GM21619 (cell line): Measurements from ENCODE around the gene NFE2L2.
"Not testable (repeated sequence)": the region's sequence is repeated elsewhere in the genome, so short reads cannot be mapped to it uniquely, and the experiment has no call there.

Experiments used
- ATAC-seq: cut with Tn5 transposase; IDR thresholded peaks from one replicate; pipeline ENCODE4 v1.9.1; 2021; ENCODE audit not compliant: unreplicated experiment

The NFE2L2 gene

DNA sequence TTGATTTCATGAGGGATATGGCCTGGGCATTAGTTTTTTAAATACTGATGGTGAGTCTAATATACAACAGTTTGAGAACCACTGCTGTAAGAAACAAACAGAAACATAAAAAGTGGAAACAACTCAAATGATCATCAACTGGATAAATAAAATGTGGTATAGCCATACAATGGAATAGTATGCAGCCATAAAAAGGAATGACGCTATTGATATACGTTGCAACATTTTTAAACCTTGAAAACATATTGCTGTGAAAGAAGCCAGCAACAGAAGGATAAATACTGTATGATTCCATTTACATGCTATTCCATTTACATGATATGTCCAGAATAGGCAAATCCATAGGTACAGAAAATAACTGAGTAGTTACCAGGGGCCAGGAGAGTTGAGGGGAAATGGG lies 6.5 kb downstream of the NFE2L2 start:
- no peak for ATAC-seq

DNA sequence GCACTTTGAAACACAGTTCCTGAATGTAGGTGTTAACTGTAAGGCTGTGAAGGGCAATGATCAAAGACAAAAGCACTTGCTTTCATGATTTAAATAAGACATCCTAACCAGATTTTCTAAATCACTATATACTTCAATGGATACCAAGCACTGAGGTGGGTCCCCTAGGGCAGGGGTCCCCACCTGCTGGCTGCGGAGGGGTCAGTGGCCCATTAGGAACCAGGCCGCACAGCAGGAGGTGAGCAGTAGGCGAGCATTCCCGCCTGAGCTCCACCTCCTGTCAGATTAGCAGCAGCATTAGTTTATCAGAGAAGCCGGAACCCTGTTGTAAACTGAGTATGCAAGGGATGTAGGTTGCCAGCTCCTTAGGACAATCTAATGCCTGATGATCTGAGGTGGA lies 7.1 kb downstream of the NFE2L2 start:
- ATAC-seq: no peak

GRCh38 chr2:177256695-177257094 lies 7.8 kb downstream of the NFE2L2 start:
- no peak for ATAC-seq

- no peak for ATAC-seq
These were observed 8.5 kb downstream of the NFE2L2 start for GRCh38 chr2:177256026-177256425.

DNA sequence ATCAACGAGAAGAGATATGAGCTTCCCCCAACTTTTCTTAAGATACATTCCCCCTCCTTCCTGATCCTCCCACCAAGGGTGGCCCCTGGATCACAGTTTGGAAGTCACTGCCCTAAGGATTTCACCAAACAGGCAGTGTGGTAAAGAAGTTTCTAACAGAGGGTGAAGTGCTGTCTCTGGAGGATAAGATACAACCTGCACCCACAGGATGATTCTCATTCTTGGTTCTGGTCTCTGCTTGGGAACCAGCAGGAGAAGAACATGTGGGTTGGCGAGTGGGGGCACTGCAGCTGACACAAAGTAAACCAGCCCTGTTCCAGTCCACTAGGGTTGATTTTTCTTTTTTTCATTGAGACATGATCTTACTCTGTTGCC lies 9.3 kb downstream of the NFE2L2 start:
- ATAC-seq: no peak

DNA sequence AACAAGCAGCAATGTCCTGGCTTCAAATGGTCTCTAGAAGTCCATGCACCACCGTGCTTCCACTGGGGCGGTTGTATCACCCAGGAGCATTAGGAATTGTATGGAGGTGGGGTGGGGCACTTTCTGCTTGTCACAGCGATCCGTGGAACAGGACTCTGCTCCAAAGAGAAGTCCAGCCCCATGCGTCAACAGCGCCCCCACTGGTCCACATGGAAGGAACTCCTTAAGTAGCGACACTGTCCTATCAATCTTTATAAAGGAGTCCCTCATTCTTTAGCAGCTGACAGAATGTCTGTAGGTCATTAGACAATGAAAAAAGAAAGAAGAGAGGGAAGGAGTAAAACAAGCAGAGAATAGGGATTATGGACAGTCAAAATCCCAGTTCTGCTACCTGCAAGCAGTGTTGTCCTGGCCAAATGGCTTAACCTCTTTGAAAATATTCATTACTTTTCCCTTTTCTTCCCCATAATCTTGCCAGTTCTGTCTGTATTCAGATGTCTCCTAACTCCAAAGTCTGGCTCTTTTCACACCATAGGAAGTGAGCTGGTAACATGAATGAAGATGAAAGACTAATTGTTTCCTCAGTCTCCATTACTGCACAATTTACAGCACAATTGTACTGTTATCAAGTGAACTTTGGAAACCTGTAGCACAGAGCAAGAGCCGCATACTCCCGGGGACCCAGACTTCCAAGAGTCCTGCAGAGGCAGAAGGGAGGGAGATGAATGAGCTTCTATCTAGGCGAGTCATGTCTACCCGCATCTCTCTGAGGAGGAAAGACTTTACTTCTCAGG lies 9.9 kb downstream of the NFE2L2 start:
- no peak for ATAC-seq

DNA sequence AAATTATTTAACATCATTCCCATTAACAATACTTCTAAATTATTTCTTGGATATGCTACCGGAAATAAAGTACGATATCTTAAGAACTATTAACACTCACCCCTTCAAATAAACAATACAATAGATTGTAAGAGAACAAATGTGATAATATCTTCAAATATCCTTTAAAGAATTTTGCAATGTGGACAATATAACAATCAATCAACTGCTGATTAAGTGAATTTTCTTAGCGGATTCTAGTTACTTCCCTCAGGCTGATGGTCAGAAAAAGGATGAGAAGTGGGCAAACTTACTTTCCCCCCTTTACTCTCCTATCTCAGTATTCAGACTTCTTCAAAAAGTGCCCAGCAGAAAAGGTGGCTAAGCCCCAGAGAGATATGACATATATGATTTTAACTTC lies 10.8 kb downstream of the NFE2L2 start:
- no peak for ATAC-seq

DNA sequence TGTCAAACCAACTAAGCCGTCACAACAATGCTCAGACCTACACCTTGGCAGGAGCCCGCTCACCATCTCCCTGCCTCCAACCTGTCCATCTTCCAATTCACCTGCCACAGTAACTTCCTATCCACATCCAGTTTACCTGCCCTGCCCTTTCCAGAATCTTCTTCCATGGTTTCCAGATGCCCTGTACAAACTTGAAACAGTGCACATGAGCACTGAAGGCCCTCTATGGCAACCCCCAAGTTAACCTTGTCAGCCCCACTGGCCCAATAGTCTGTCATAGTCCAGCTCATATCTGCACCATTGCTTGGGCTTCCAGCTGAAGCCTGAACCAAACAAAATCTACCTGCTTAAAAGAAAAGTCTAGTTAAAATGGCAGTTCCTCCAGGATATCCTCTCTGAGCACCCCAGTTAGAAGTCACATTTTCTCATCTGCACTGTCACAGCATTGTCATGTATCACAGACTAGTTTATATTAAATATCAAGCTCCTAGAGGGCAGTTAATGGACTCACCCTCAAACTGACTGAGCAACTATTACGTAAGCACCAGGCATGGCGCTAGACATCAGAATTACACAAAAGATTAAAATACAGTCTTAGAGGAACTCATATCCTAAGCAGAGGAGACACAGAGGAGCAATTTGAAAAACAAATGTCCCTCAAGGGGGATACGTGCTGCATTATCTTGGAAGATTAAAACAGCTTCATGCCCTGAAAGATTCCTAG lies 11.6 kb downstream of the NFE2L2 start:
- ATAC-seq: no peak

GRCh38 chr2:177251165-177251542 lies 13.4 kb downstream of the NFE2L2 start:
- no peak for ATAC-seq

DNA sequence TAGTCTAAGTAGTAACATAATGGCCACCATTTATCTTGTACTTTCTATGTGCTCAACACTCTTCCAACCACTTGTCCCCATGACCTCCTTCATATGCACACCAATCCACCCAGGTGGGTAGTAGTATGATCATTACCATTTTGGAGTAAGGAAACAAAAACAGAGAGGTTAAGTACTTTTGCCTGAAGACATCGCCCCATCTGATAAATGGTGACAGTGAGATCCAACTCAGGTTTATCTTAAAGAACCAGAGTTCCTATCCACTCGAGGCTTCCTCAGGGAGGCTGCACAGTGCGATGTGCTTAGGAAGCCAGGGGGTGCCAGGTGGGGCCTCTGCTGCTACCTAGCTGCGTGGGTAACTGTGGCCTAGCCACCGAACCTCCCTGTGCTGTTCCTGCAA lies 14.1 kb downstream of the NFE2L2 start:
- ATAC-seq: no peak

DNA sequence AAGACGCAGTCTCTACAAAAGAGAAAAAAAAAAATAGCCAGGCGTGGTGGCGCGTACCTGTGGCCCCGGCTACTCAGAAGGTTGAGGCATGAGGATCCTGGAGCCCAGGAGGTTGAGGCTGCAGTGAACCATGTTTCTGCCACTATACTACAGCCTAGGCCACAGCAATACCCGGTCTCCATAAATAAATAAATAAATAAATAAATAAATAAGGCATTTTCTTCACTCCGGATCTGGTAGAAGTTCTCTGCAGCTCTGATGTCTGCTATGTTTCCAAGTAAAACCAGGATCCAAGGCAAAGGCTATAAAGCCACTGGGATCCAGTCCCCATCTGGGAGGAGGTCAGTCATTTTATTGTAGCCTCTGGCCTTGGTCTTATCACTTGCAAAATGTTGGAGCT lies 15.5 kb downstream of the NFE2L2 start:
- ATAC-seq: no peak

DNA sequence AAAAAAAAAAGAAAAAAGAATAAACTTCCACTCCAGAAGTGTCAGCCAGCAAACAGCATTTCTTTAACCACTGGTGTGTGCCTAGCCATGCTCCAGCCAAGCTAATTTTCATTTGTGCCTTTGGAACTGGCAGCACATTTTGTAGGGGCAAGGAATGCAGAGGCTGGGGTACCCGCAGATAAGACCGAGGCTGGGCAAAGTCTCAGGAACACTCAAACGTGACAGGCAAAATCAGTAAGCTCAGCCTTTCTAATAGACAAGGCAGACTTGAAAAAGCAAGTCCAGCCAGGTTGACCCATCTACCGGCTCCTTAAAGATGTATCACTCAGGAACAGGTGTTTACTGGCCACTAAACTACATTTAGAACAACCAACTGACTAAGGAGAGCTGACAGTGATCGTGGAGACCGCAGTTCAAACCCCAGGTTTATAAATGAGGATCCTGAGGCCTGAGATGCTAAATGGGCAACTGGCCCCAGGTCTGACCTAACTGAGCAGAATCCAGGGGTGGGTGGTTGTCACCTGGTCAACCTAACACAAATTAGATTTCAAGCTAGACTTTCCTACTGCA lies 16.7 kb downstream of the NFE2L2 start:
- ATAC-seq: no peak

DNA sequence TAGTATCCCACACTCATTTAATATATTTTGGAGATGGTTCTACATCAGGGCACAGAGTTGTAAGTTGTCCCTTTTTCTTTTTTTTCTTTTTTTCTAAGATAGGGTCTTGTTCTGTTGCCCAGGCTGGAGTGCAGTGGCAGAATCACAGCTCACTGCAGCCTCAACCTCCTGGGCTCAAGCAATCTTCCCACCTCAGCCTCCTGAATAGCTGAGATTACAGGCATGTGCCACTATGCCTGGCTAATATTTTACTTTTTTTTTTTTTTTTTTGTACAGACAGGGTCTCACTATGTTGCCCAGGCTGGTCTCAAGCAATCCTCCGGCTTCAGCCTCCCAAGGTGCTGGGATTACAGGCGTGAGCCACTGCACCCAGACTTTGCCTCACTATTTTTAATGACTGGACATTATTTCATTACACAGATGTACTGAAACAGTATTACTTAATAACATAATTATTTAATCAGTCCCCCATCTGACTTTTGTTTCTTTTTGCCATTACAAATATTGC lies 17.9 kb downstream of the NFE2L2 start:
- ATAC-seq: not testable (repeated sequence)

DNA sequence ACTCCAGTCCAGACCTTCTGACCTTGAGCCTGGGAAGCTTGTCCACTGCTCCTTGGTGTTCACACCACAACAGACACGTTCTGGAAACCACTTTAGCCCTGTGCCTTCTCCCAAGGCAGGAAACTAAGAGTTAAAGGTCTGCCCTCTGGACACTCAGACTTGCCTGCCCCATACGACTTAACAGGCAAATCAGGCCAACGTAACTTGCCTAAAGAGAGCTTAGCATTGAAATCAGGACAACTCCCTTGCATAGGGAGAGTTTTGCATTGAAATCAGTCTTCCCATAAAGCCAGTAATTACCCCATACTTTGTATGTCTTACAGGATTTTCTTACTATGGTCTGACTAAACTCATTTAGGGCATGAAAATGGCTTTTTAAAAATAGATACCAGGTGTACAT lies 18.5 kb downstream of the NFE2L2 start:
- ATAC-seq: no peak

DNA sequence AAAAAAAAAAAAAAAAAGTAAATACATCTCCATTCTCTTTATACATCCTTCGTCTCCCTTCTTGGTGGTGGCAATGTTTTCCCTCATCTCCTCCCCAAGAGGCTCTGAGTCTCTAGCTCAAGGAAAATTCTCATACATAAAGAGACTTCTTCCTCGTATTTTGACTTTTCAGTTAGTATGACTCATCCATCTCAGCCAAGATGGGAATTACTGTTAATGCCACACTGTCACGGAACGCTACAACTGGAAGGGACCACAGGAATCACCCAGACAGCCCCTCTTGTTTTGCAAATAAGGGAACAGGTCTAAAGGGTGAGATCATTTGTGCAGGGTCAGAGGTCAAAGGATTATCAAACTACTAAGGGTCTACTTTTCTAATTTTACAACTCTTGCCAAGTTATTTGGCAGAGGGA lies 19.5 kb downstream of the NFE2L2 start:
- ATAC-seq: no peak

- ATAC-seq: no peak
These were observed 20.2 kb downstream of the NFE2L2 start for GRCh38 chr2:177244244-177244771.

DNA sequence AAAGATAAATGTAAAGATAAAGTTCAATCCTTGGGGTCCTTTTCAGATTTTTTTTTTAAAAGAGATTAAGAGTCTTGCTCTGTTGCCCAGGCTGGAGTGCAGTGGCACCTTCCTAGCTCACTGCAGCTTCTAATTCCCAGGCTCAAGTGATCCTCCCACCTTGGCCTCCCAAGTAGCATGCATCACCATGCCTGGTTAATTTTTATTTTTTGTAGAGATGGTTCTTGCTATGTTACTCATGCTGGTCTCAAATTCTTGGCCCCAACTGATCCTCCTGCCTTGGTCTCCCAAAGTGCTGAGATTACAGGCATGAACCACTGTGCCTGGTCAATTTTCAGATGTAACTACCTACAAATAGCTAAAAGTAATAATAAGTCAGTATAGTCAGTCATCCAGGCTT lies 21.1 kb downstream of the NFE2L2 start:
- no peak for ATAC-seq

DNA sequence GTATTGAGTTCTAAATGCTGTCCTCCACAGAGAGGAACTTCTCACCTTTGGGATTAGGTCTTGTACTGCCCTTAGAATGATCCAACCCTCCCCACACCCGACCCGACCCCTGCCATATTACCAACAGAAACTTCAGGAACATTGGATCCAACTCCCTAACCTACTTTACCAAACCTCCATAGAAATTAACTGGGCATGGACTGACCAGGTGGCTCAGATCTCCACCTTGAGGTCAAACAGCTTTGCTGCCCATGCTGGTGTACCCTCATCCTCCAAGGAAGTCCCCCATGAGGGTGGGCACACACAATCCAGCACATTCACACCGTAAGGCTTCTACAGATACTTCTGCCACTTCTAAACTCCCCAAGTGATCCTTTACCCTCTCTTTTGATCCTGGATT lies 21.5 kb downstream of the NFE2L2 start:
- ATAC-seq: no peak

GRCh38 chr2:177242121-177242987 lies 22.2 kb downstream of the NFE2L2 start:
- ATAC-seq: no peak

GRCh38 chr2:177241711-177242120 lies 22.8 kb downstream of the NFE2L2 start:
- ATAC-seq: no peak
